C4-2B (cell line): ENCODE data around the gene DNM3.

Source experiments
- CTCF ChIP-seq: fragments of 450-650 bp; conservative IDR thresholded peaks from 2 replicates; pipeline ENCODE4 v1.5.1; 2017; ENCODE audit warnings: mild to moderate bottlenecking
- ZFX ChIP-seq: fragments of 450-650 bp; IDR thresholded peaks from 2 replicates; pipeline ENCODE4 v1.6.1; 2017

GRCh38 chr1:172375211-172375631, 533.9 kb downstream of the DNM3 start:
- TF ChIP-seq CTCF (no peak), ZFX (no peak)
